GM12878 (cell line): ENCODE results near the gene GNAQ. TPM values are rescaled to one million over a fixed set of nuclear protein-coding genes. Genes with fewer than 3 reads are reported as not detected.

Experiments
- ATAC-seq: fragments of 200-7000 bp; cut with Tn5 transposase; 3 replicates; pipeline ENCODE4 v1.9.1; 2020; ENCODE audit warnings: mild to moderate bottlenecking, moderate library complexity
- BruUV-seq: library from RNA; stranded (reverse); fragments of 400-500 nt; replicated peaks from 2 replicates; lab custom pipeline; 2021; lab: Mats Ljungman, UMichigan
- CTCF ChIA-PET: fragments of 300-600 bp; sonication (Branson Sonifier 250); formaldehyde crosslinking; extraction: SDS; loops from one replicate; lab custom pipeline; 2021; ENCODE audit warnings: inconsistent platforms; lab: Yijun Ruan, JAX
- POLR2A ChIA-PET: fragments of 350-600 bp; formaldehyde crosslinking; extraction: SDS; loops from one replicate; lab custom pipeline; 2021; ENCODE audit warnings: inconsistent platforms; lab: Charles Lee
- RAD21 ChIA-PET: fragments of 300-600 bp; sonication (Branson Sonifier 250); formaldehyde crosslinking; loops from one replicate; lab custom pipeline; 2023; ENCODE audit warnings: antibody characterized with exemption; ENCODE audit not compliant: unreplicated experiment; lab: Charles Lee
- SMC1A ChIA-PET: fragments of 300-600 bp; sonication (Branson Sonifier 250); formaldehyde crosslinking; loops from one replicate; lab custom pipeline; 2023; ENCODE audit not compliant: unreplicated experiment, uncharacterized antibody; lab: Charles Lee
- DNase-seq: peaks from one replicate; pipeline ENCODE4 v3.0.0-alpha.2; 2011; ENCODE audit warnings: low read depth, low spot score
- FAIRE-seq: peaks from 3 replicates; lab custom pipeline; 2011; peaks lifted over from hg19 to GRCh38; lab: Jason Lieb, UNC
- H2AFZ ChIP-seq: 2 replicates; pipeline ENCODE4 v1.6.0; 2011; ENCODE audit warnings: low read depth, low read length, control low read depth; ENCODE audit not compliant: control insufficient read depth
- H3K27ac ChIP-seq: 2 replicates; pipeline ENCODE4 v1.5.1; 2011; ENCODE audit warnings: control low read depth; ENCODE audit not compliant: control insufficient read depth, insufficient read depth
- H3K27me3 ChIP-seq, 2 experiments: replicated peaks in 1 of 2; 2 replicates each; pipeline versions ENCODE4 v1.6.0 to v1.6.1; 2011; ENCODE audit warnings: low read length in 1 of 2; ENCODE audit not compliant: control insufficient read depth in 2 of 2, insufficient read depth in 2 of 2
- H3K36me3 ChIP-seq, 2 experiments: 2 replicates each; pipeline ENCODE4 v1.5.1; 2011; ENCODE audit warnings: low read length in 1 of 2; ENCODE audit not compliant: control insufficient read depth in 2 of 2, insufficient read depth in 2 of 2
- H3K4me1 ChIP-seq: 2 replicates; pipeline ENCODE4 v1.6.1; 2011; ENCODE audit warnings: mild to moderate bottlenecking, low read length, moderate library complexity, mixed read lengths; ENCODE audit not compliant: control insufficient read depth, insufficient read depth
- H3K4me2 ChIP-seq: 2 replicates; pipeline ENCODE4 v1.6.0; 2011; ENCODE audit warnings: control low read depth; ENCODE audit not compliant: control insufficient read depth, insufficient read depth
- H3K4me3 ChIP-seq: fragments of 200-600 bp; sonication (generic); 2 replicates; pipeline ENCODE4 v1.5.1; 2016
- H3K79me2 ChIP-seq: 2 replicates; pipeline ENCODE4 v1.6.0; 2011; ENCODE audit warnings: low read length; ENCODE audit not compliant: control insufficient read depth, insufficient read depth
- H3K9ac ChIP-seq: 2 replicates; pipeline ENCODE4 v1.8.0; 2011; ENCODE audit warnings: low read length, control low read depth, mixed read lengths; ENCODE audit not compliant: control insufficient read depth, insufficient read depth
- H3K9me3 ChIP-seq: replicated peaks from 3 replicates; pipeline ENCODE4 v1.5.1; 2011; ENCODE audit warnings: mild to moderate bottlenecking, low read length; ENCODE audit not compliant: control insufficient read depth, insufficient read depth
- H4K20me1 ChIP-seq: 2 replicates; pipeline ENCODE4 v1.6.0; 2011; ENCODE audit not compliant: control insufficient read depth, insufficient read depth
- CEBPB ChIP-seq, 2 experiments: fragments of 150-350 bp in 1 of 2; IDR thresholded peaks; 2 replicates each; pipeline ENCODE4 v1.6.1; 2012 to 2014; ENCODE audit warnings: low read depth in 2 of 2, low read length in 2 of 2, borderline replicate concordance in 1 of 2, inconsistent platforms in 1 of 2
- CEBPZ ChIP-seq: fragments of 150-350 bp; IDR thresholded peaks from 2 replicates; pipeline ENCODE4 v1.6.1; 2016; ENCODE audit warnings: low read depth, low read length
- CHD4 ChIP-seq: fragments of 200-600 bp; sonication (generic); IDR thresholded peaks from 2 replicates; pipeline ENCODE4 v1.6.1; 2016; ENCODE audit warnings: mild to moderate bottlenecking
- EED ChIP-seq: sonication (generic); IDR thresholded peaks from 2 replicates; pipeline ENCODE4 v1.6.1; 2016; ENCODE audit warnings: antibody characterized with exemption, low read depth
- EGR1 ChIP-seq, 2 experiments: IDR thresholded peaks; 1 replicate in 1 of 2; 2 replicates in 1 of 2; pipeline ENCODE4 v1.6.1; 2011 to 2012; ENCODE audit warnings: low read depth in 2 of 2, low read length in 2 of 2, borderline replicate concordance in 1 of 2, mild to moderate bottlenecking in 1 of 2, moderate library complexity in 1 of 2
- NBN ChIP-seq: fragments of 450-650 bp; IDR thresholded peaks from 2 replicates; pipeline ENCODE4 v1.6.1; 2016
- RBBP5 ChIP-seq: fragments of 200-600 bp; sonication (generic); conservative IDR thresholded peaks from 2 replicates; pipeline ENCODE4 v1.6.1; 2016
- STAT3 ChIP-seq: IDR thresholded peaks from 2 replicates; pipeline ENCODE4 v1.6.1; 2011; ENCODE audit warnings: low read depth, low read length, improper control_type of control experiment
- ZNF274 ChIP-seq: IDR thresholded peaks from one replicate; pipeline ENCODE4 v1.8.0; 2011; ENCODE audit not compliant: insufficient read length, insufficient read depth
- WGBS: methylation state at CpG from one replicate; pipeline ENCODE4 v1.1.6; 2016; ENCODE audit warnings: low lambda C conversion rate; ENCODE audit not compliant: insufficient replicate concordance, insufficient coverage; ENCODE audit errors: missing lambda C conversion rate; 5-methylcytosine and 5-hydroxymethylcytosine counted together
- in situ Hi-C: fragments of 300-500 bp; cut with MboI; formaldehyde crosslinking; loops from 9 replicates; pipeline ENCODE4 v1.14.3; 2018; ENCODE audit warnings: mixed read lengths
- intact Hi-C: fragments of 100-400 bp; cut with micrococcal nuclease; formaldehyde crosslinking; loops from one replicate; pipeline ENCODE4 v1.14.2; 2022; ENCODE audit not compliant: unreplicated experiment
- polyA plus RNA-seq, 11 experiments: library from polyadenylated mRNA; depleted of rRNA in 4 of 11; unstranded in 6 of 11; stranded (reverse) in 5 of 11; fragments of >200 nt; fragmentation: Nextera tagmentation in 4 of 11; fragmentation: Illumina TruSeq in 1 of 11; extraction: Ambion mirVana in 4 of 11; extraction: Trizol in 1 of 11; gene quantifications; 1 replicate in 1 of 11; 2 replicates in 10 of 11; pipeline versions ENCODE4 v1.2.1 to v1.2.3, GENCODE V29; 2011 to 2016; ENCODE audit warnings: inconsistent platforms in 2 of 11, missing spikeins in 2 of 11, low read depth in 1 of 11
- total RNA-seq, 4 experiments: library from RNA; depleted of rRNA in 3 of 4; stranded (reverse); fragments of >200 nt in 3 of 4; fragmentation: Illumina TruSeq in 1 of 4; extraction: Trizol in 1 of 4; gene quantifications; 2 replicates each; pipeline versions ENCODE4 v1.2.1 to v1.2.3, GENCODE V29; 2013 to 2021
- TF ChIP-seq, protein P1 (sequence below): fragments of 450-650 bp; IDR thresholded peaks from 2 replicates; pipeline ENCODE4 v1.6.1; 2017; ENCODE audit warnings: low read depth, mild to moderate bottlenecking, moderate library complexity
- TF ChIP-seq, protein P2 (sequence below): fragments of 450-650 bp; IDR thresholded peaks from 2 replicates; pipeline ENCODE4 v1.6.1; 2018; ENCODE audit warnings: mild to moderate bottlenecking, low read depth, moderate library complexity; ENCODE audit not compliant: partially characterized antibody
- TF ChIP-seq, protein P3 (sequence below): IDR thresholded peaks from 2 replicates; pipeline ENCODE4 v1.6.1; 2011; ENCODE audit warnings: low read depth, mild to moderate bottlenecking, low read length, moderate library complexity, borderline replicate concordance; ENCODE audit errors: extremely low read depth

The GNAQ gene
- total and polyA plus RNA-seq, 10 of the 15 experiments (the other 5 are each of a cell fraction or from before 2014, with no cell fraction given): 0.15 to 47.2 (median 0.49) TPM

DNA sequence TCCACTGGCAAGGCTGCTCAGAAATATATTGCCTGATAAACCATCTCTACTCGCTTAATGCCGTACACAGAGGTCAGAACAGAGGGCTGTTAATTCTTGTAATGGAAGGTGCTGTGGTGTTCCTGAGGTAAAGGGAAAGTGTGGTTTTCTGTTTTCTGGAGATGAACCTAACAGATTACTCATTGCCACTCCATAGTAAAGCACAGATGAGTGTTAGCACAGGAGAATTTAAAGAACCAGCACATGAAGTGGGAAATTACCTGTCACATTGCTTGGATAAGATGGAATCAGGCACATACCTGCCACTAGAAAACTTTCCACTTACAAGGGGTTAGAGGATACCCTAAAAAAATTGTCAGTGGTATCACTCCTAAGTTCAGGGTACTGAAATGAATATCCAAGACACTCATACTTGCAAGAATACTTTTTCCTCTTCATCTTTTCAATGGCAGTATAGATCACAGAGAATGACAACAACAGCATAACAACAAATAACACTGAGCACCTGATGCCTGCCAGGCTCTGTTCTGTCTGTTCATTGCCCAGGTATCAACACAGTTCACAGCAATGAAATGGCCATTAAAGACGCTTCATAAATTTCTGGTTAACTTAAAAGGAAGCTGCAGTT lies 230.6 kb downstream of the GNAQ start:
- H3K4me2 ChIP-seq: no peak overlapping the region
- ATAC-seq (no peak; the same call in 2 of the 3 replicates), DNase-seq (no peak), FAIRE-seq (no peak)
- H2AFZ ChIP-seq: no peak overlapping the region
- CTCF ChIA-PET: interaction anchor here (0.7 to 1.9 kb wide), 4 partner anchors 9 to 344 kb away, joined by 3 to 7 read pairs (median 3); no protein-coding TSS in a partner anchor
- intact Hi-C loops (no loop called here), in situ Hi-C loops (no loop called here)
- H3K4me3 ChIP-seq: no peak overlapping the region
- H3K4me1 ChIP-seq: no peaks in the 10 kb centered on the region
- no peaks in the 10 kb centered on the region for H3K79me2 ChIP-seq
- SMC1A ChIA-PET: interaction anchor here (0.7 to 1.7 kb wide), 4 partner anchors 10 to 344 kb away, joined by 3 to 5 read pairs (median 4); no protein-coding TSS in a partner anchor
- POLR2A ChIA-PET: interaction anchor here (1.7 kb wide), 1 partner anchor 28 kb away, joined by 3 read pairs; no protein-coding TSS in a partner anchor
- H4K20me1 ChIP-seq: no peaks in the 10 kb centered on the region
- no peak overlapping the region for H3K27ac ChIP-seq
- H3K27me3 ChIP-seq: no peaks in the 10 kb centered on the region; a peak in 1 of 4 replicates
- RAD21 ChIA-PET: interaction anchor here (0.9 kb wide), 1 partner anchor 22 kb away, joined by 3 read pairs; no protein-coding TSS in a partner anchor
- TF ChIP-seq NBN (no peak), CHD4 (no peak), CEBPZ (no peak), EGR1 (IDR thresholded peaks at IDR 0.05; ENCODE audit: borderline replicate concordance in 1 of 2, low read depth in 2 of 2, low read length in 2 of 2) (no peak), ZNF274 (no peak), RBBP5 (no peak), CEBPB (IDR thresholded peaks at IDR 0.05; ENCODE audit: borderline replicate concordance in 1 of 2, low read depth in 2 of 2, low read length in 2 of 2) (no peak), EED (no peak), STAT3 (no peak)
- TF ChIP-seq, protein P1, sequence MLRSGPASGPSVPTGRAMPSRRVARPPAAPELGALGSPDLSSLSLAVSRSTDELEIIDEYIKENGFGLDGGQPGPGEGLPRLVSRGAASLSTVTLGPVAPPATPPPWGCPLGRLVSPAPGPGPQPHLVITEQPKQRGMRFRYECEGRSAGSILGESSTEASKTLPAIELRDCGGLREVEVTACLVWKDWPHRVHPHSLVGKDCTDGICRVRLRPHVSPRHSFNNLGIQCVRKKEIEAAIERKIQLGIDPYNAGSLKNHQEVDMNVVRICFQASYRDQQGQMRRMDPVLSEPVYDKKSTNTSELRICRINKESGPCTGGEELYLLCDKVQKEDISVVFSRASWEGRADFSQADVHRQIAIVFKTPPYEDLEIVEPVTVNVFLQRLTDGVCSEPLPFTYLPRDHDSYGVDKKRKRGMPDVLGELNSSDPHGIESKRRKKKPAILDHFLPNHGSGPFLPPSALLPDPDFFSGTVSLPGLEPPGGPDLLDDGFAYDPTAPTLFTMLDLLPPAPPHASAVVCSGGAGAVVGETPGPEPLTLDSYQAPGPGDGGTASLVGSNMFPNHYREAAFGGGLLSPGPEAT: no peak
- TF ChIP-seq, protein P2, sequence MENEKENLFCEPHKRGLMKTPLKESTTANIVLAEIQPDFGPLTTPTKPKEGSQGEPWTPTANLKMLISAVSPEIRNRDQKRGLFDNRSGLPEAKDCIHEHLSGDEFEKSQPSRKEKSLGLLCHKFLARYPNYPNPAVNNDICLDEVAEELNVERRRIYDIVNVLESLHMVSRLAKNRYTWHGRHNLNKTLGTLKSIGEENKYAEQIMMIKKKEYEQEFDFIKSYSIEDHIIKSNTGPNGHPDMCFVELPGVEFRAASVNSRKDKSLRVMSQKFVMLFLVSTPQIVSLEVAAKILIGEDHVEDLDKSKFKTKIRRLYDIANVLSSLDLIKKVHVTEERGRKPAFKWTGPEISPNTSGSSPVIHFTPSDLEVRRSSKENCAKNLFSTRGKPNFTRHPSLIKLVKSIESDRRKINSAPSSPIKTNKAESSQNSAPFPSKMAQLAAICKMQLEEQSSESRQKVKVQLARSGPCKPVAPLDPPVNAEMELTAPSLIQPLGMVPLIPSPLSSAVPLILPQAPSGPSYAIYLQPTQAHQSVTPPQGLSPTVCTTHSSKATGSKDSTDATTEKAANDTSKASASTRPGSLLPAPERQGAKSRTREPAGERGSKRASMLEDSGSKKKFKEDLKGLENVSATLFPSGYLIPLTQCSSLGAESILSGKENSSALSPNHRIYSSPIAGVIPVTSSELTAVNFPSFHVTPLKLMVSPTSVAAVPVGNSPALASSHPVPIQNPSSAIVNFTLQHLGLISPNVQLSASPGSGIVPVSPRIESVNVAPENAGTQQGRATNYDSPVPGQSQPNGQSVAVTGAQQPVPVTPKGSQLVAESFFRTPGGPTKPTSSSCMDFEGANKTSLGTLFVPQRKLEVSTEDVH: no peak
- TF ChIP-seq, protein P3, sequence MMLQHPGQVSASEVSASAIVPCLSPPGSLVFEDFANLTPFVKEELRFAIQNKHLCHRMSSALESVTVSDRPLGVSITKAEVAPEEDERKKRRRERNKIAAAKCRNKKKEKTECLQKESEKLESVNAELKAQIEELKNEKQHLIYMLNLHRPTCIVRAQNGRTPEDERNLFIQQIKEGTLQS: no peak
- TF ChIP-seq, all 136 proteins: peak for 0
- BruUV-seq: no TSS peak
- WGBS: 46% methylated on average over 3 of the region's 3 CpGs
- Histone ChIP-seq H3K9ac (no peak overlapping the region), H3K36me3 (no peaks in the 10 kb centered on the region), H3K9me3 (no peaks in the 10 kb centered on the region)
